ENCODE results near the gene CSNK2A2.

DNA sequence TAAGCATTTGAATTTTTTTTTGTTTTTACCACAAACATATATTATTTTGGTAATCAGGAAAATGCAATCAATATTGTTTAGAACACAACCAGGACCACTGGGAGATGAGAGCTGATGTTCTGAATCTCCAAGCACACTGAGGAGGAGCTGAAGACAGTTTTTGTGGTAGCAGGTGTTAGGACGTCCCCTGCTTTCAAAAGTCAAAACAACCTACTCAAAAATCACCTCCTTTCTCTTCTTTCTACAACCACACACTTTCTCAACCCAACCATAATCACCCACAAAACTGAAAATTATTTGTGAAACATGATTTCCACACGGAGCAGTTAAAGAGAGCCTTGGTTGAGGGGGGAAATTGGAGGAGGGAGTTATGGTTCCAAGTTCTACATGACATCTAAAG, 42.1 kb downstream of the CSNK2A2 start:
- TF ChIP-seq POLR2AphosphoS5 (IDR thresholded peaks at IDR 0.05; ENCODE audit: borderline replicate concordance, low read depth, low read length) (no peak), EZH2 (IDR thresholded peaks at IDR 0.05) (no peak), FOXP2 (optimal IDR thresholded peaks at IDR 0.05; ENCODE audit: control extremely low read depth, extremely low read length, insufficient read depth) (no peak)
